Thyroid gland (tissue), 4 donors: ENCODE results near the gene FOXJ3. TPM values are rescaled to one million over a fixed set of nuclear protein-coding genes. Genes with fewer than 3 reads are reported as not detected.
A peak's percentile ranks its signal among the peaks of the same experiment; 100 is the strongest.

Source experiments
- DNase-seq, 2 donors: peaks; one replicate each; pipeline ENCODE4 v3.0.0-alpha.2; 2019
- H3K27ac ChIP-seq, 3 donors: fragments of 200-600 bp; sonication (generic); 1 replicate in 2 of 3; 2 replicates in 1 of 3; pipeline ENCODE4 v1.5.1; 2016 to 2019; ENCODE audit warnings: mild to moderate bottlenecking in 1 of 3, moderate library complexity in 1 of 3
- H3K27me3 ChIP-seq: fragments of 200-600 bp; sonication (generic); one replicate; pipeline ENCODE4 v1.5.1; 2019
- H3K36me3 ChIP-seq, 2 donors: fragments of 200-600 bp; sonication (generic); one replicate each; pipeline ENCODE4 v1.5.1; 2016 to 2019
- H3K4me1 ChIP-seq, 2 donors: fragments of 200-600 bp; sonication (generic); one replicate each; pipeline ENCODE4 v1.5.1; 2017 to 2019
- H3K4me3 ChIP-seq, 3 donors: fragments of 200-600 bp; sonication (generic); replicated peaks in 1 of 3; 1 replicate in 2 of 3; 2 replicates in 1 of 3; pipeline ENCODE4 v1.5.1; 2016; ENCODE audit warnings: mild to moderate bottlenecking in 1 of 3
- H3K9me3 ChIP-seq: fragments of 200-600 bp; sonication (generic); one replicate; pipeline ENCODE4 v1.5.1; 2017
- POLR2A ChIP-seq, 2 donors: fragments of 450-650 bp; IDR thresholded peaks; one replicate each; pipeline ENCODE4 v1.6.1; 2017; ENCODE audit warnings: antibody characterized with exemption in 2 of 2, mild to moderate bottlenecking in 2 of 2, moderate library complexity in 1 of 2
- WGBS, 2 donors: methylation state at CpG; one replicate each; pipeline ENCODE4 v1.1.5; 2017; 5-methylcytosine and 5-hydroxymethylcytosine counted together
- intact Hi-C: fragments of 100-400 bp; cut with DNase I; formaldehyde crosslinking; loops from one replicate; pipeline ENCODE4 v1.15.1; 2023
- total RNA-seq, 4 donors: library from RNA; depleted of rRNA; stranded (reverse); fragments of >200 nt; gene quantifications; one replicate each; pipeline ENCODE4 v1.2.3, GENCODE V29; 2016
- TF ChIP-seq, protein P1 (sequence below), 6 experiments: fragments of 200-600 bp in 3 of 6; fragments of 450-650 bp in 3 of 6; sonication (generic) in 3 of 6; IDR thresholded peaks; one replicate each; pipeline ENCODE4 v1.5.1; 2016 to 2019; ENCODE audit warnings: antibody characterized with exemption in 6 of 6, mild to moderate bottlenecking in 2 of 6, inconsistent platforms in 1 of 6, moderate library complexity in 1 of 6

Gene FOXJ3
- total RNA-seq, 4 donors from 2014 or later = 55.4 to 87.5 (median 81.0) TPM

DNA sequence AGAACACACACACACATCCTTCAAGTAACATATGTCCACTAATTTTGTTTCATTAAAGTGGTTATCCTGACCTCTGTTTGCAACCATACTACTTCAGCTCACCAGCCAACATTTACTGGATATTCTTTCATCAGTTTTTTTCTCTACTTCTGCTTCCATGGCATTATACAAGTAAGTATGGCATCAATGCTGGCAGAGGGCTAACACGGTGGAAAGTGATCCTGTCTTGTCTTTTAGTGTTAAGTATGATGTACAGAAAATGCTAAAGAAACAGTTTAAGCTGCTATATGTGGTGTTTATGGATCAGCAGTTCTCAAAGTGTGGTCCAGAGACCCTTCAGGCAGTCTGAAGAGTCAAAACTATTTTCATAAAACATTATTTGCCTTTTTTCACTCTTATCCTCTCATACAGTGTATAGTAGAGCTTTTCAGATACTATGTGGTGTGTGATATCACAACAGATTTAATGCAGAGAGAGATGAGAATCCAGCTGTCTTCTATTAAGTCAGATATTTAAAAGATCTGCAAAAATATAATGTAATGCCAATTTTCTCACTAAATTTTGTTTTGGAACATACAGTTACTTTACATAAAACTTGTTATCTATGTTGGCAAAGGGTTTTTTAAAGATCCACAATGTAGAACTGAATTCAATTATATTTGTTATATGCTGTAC, 46.6 kb downstream of the FOXJ3 start:
- Histone ChIP-seq H3K9me3 (no peaks in the 10 kb centered on the region), H3K27ac (no peak overlapping the region), H3K4me1 (peaks cover 0 to 2% of the 10 kb centered on the region in 2 donors), H3K4me3 (no peak overlapping the region), H3K36me3 (no peaks in the 10 kb centered on the region), H3K27me3 (no peaks in the 10 kb centered on the region)
- 39 to 41% methylated on average over 1 of the region's 1 CpG for WGBS, 2 donors
- TF ChIP-seq, protein P1, sequence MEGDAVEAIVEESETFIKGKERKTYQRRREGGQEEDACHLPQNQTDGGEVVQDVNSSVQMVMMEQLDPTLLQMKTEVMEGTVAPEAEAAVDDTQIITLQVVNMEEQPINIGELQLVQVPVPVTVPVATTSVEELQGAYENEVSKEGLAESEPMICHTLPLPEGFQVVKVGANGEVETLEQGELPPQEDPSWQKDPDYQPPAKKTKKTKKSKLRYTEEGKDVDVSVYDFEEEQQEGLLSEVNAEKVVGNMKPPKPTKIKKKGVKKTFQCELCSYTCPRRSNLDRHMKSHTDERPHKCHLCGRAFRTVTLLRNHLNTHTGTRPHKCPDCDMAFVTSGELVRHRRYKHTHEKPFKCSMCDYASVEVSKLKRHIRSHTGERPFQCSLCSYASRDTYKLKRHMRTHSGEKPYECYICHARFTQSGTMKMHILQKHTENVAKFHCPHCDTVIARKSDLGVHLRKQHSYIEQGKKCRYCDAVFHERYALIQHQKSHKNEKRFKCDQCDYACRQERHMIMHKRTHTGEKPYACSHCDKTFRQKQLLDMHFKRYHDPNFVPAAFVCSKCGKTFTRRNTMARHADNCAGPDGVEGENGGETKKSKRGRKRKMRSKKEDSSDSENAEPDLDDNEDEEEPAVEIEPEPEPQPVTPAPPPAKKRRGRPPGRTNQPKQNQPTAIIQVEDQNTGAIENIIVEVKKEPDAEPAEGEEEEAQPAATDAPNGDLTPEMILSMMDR (IDR thresholded peaks at IDR 0.05) = no peak
- TF ChIP-seq POLR2A (IDR thresholded peaks at IDR 0.05) = no peak
- DNase-seq = no peak
- intact Hi-C loops = no loop called here

DNA sequence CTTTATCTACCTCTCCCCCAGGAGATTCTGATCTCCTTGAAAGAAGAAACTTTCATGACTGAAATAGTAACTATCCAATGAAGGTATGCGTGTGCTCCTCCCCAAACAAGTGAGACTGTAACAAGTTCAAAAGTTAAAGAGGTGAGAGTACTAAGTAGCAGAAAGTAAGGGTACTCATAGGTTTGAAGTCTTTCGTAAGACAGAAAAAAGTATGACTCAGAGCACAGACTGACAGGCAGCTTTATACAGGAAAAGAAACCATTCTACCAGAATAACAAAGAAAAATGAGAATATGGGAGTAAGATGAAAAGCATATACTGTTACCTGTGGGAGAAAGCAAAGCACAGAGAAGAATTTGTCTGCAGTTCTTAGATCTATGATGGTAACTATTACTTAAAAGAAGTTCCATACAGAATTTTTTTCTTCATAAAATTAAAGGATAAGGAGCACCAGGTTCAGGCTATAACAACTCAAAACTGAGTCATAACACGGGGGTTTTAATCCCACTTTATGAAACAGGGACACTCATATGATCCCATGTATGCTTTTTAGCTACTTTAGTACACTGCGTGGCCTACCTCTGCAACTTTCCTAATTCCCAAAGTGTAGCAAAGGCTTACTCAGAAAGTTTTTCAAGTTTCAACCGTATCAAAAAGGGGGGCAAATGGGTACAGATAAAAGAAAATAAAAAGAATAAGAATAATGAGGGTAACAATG, 52.0 kb downstream of the FOXJ3 start:
- TF ChIP-seq, protein P1 (IDR thresholded peaks at IDR 0.05) = no peak
- TF ChIP-seq POLR2A (IDR thresholded peaks at IDR 0.05) = no peak
- Histone ChIP-seq H3K27me3 (no peaks in the 10 kb centered on the region), H3K27ac (peak overlapping the region in 1 of 3 donors; percentile 16), H3K4me1 (peaks cover 19 to 32% of the 10 kb centered on the region in 2 donors), H3K4me3 (no peak overlapping the region), H3K9me3 (no peaks in the 10 kb centered on the region), H3K36me3 (no peaks in the 10 kb centered on the region)
- intact Hi-C loops = no loop called here
- DNase-seq = no peak
- WGBS, 2 donors = 74 to 81% methylated on average over 5 of the region's 5 CpGs

DNA sequence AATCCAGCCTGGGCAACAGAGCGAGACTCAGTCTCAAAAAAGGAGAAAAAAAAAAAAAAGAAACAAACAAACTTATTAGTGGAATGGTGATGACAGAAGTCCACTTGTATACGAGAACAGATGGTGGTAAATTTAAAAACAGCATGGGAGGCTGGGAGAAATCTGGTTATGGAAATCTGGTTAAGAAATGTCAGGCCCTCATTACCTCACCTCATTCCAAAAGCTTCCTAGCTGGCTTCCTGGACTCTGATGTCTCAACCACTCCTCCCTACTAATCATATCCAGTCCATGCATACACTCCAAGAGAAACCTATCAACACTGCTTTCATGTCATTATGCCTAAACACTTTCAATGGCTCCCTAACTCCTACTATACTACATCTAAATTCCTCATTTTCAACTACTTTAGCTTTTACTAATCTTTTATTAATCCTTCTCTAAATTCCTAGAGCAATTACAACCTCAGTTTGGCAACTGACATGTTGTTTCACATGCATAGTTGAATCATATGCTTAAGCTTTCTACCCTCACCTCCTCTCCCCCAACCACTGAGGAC, 52.9 kb downstream of the FOXJ3 start:
- Histone ChIP-seq H3K36me3 (no peaks in the 10 kb centered on the region), H3K27me3 (no peaks in the 10 kb centered on the region), H3K27ac (no peak overlapping the region), H3K4me3 (no peak overlapping the region), H3K4me1 (peaks cover 20 to 32% of the 10 kb centered on the region in 2 donors), H3K9me3 (no peaks in the 10 kb centered on the region)
- intact Hi-C loops = no loop called here
- TF ChIP-seq, protein P1 (IDR thresholded peaks at IDR 0.05) = no peak
- TF ChIP-seq POLR2A (IDR thresholded peaks at IDR 0.05) = no peak
- DNase-seq = no peak
- 93 to 96% methylated on average over 2 of the region's 2 CpGs for WGBS, 2 donors

DNA sequence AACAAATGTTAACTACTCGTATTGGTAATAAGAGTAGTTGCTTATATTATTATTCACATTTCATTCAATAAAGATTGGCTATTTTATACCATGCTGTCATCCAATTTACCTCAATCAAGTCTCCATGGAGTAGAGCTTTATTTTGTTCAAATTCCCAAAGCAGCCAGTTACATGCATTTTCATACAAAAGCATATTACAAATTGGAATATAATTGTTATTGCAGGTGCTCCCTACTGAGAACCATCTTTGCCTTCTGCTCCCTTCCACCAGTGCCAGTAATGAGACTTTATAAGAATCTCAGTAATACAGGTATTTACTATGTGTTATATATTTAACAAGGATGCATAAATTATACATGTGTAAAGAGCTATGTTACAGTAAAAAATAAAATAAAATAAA, 54.2 kb downstream of the FOXJ3 start:
- Histone ChIP-seq H3K9me3 (no peaks in the 10 kb centered on the region), H3K27me3 (no peaks in the 10 kb centered on the region), H3K36me3 (no peaks in the 10 kb centered on the region), H3K27ac (no peak overlapping the region), H3K4me1 (peaks cover 21 to 32% of the 10 kb centered on the region in 2 donors), H3K4me3 (no peak overlapping the region)
- 98% methylated on average over 1 of the region's 1 CpG for WGBS, 2 donors
- TF ChIP-seq, protein P1 (IDR thresholded peaks at IDR 0.05) = no peak
- TF ChIP-seq POLR2A (IDR thresholded peaks at IDR 0.05) = no peak
- DNase-seq = no peak
- intact Hi-C loops = no loop called here

DNA sequence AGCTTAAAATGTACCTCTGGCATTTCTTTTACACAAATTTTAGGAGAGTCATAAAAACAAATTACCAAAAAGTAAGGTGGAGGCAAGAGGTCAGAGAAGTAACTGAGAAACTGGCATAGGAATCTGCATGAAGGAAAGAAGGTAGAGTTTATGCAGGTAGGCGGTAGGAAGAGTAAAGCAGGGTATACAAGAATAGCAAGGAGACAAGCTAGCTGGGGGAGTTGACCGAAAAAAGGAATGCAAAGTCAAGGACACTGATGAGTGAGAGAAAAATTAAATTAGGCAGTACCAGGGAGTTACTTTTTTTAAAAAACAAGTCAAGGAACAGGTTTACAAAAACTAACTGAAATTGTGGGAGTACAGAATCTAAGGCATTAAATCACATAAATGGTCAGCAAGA, 56.0 kb downstream of the FOXJ3 start:
- Histone ChIP-seq H3K9me3 (no peaks in the 10 kb centered on the region), H3K36me3 (no peaks in the 10 kb centered on the region), H3K4me1 (peaks cover 24 to 32% of the 10 kb centered on the region in 2 donors), H3K27me3 (no peaks in the 10 kb centered on the region), H3K27ac (no peak overlapping the region), H3K4me3 (no peak overlapping the region)
- intact Hi-C loops = no loop called here
- DNase-seq = no peak
- 66% methylated on average over 2 of the region's 2 CpGs for WGBS, 2 donors
- TF ChIP-seq, protein P1 (IDR thresholded peaks at IDR 0.05) = no peak
- no peak for TF ChIP-seq POLR2A (IDR thresholded peaks at IDR 0.05)
